Measurements from ENCODE around the gene TNK2. TPM values are rescaled to one million over a fixed set of nuclear protein-coding genes. Genes with fewer than 3 reads are reported as not detected.

The TNK2 gene
- total RNA-seq, 4 donors from 2014 or later: 6.1 to 81.2 (median 24.4) TPM

- Histone ChIP-seq H3K9me3 (no peaks in the 10 kb centered on the region), H3K4me1 (no peaks in the 10 kb centered on the region), H3K4me3 (no peak overlapping the region), H3K36me3 (no peaks in the 10 kb centered on the region), H3K27me3 (no peaks in the 10 kb centered on the region), H3K27ac (no peak overlapping the region)
- TF ChIP-seq, protein P1, sequence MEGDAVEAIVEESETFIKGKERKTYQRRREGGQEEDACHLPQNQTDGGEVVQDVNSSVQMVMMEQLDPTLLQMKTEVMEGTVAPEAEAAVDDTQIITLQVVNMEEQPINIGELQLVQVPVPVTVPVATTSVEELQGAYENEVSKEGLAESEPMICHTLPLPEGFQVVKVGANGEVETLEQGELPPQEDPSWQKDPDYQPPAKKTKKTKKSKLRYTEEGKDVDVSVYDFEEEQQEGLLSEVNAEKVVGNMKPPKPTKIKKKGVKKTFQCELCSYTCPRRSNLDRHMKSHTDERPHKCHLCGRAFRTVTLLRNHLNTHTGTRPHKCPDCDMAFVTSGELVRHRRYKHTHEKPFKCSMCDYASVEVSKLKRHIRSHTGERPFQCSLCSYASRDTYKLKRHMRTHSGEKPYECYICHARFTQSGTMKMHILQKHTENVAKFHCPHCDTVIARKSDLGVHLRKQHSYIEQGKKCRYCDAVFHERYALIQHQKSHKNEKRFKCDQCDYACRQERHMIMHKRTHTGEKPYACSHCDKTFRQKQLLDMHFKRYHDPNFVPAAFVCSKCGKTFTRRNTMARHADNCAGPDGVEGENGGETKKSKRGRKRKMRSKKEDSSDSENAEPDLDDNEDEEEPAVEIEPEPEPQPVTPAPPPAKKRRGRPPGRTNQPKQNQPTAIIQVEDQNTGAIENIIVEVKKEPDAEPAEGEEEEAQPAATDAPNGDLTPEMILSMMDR (IDR thresholded peaks at IDR 0.05): no peak
- TF ChIP-seq POLR2A (IDR thresholded peaks at IDR 0.05): no peak
- DNase-seq: no peak
- intact Hi-C loops (cut with DNase I; ENCODE audit: low total_unique reads): no loop called here
Observed at GRCh38 chr3:195838714-195839113, 69.6 kb downstream of the TNK2 start.

DNA sequence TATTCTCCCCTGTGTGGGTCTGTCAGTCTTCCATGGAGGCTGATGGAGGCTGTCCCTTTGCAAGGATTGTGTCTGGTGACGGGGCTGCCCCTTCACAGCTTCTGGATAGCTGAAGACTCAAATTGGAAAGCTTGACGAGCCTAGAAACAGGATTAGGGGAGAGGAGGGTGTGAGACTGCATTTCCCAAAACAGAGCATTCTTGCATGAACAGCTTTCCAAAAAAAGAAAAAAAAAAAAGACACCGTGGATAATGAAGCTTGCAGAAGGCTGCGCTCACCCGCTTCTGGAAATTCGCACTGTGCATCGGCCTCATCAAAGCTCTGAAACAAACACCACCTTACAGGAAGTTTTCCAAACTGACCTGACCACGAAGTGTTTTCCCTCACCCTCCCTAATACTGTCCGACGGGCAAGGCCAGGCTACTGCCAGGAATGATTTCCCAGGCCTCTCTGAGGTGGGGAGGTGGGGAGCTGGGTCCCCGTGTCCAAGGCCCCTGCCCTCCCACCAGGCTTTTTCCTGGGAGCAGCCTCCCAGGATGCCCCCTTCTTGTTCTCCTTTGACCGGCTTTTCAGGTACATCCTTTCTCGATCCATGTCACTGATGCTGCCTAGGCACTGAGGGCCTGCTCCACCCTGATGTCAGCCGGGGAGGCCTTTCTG lies 71.7 kb downstream of the TNK2 start:
- TF ChIP-seq POLR2A (IDR thresholded peaks at IDR 0.05): no peak
- intact Hi-C loops (cut with DNase I; ENCODE audit: low total_unique reads): no loop called here
- no peak for DNase-seq
- Histone ChIP-seq H3K4me3 (no peak overlapping the region), H3K36me3 (no peaks in the 10 kb centered on the region), H3K4me1 (no peaks in the 10 kb centered on the region), H3K27ac (no peak overlapping the region), H3K9me3 (no peaks in the 10 kb centered on the region), H3K27me3 (no peaks in the 10 kb centered on the region)

GRCh38 chr3:195835791-195836190 lies 72.6 kb downstream of the TNK2 start:
- H3K27me3 ChIP-seq: no peaks in the 10 kb centered on the region
- TF ChIP-seq, protein P1 (IDR thresholded peaks at IDR 0.05): no peak
- no peak for TF ChIP-seq POLR2A (IDR thresholded peaks at IDR 0.05)
- no peaks in the 10 kb centered on the region for H3K36me3 ChIP-seq
- intact Hi-C loops (cut with DNase I; ENCODE audit: low total_unique reads): no loop called here
- H3K4me3 ChIP-seq: no peak overlapping the region
- no peak for DNase-seq
- no peak overlapping the region for H3K27ac ChIP-seq
- no peaks in the 10 kb centered on the region for H3K4me1 ChIP-seq
- no peaks in the 10 kb centered on the region for H3K9me3 ChIP-seq

DNA sequence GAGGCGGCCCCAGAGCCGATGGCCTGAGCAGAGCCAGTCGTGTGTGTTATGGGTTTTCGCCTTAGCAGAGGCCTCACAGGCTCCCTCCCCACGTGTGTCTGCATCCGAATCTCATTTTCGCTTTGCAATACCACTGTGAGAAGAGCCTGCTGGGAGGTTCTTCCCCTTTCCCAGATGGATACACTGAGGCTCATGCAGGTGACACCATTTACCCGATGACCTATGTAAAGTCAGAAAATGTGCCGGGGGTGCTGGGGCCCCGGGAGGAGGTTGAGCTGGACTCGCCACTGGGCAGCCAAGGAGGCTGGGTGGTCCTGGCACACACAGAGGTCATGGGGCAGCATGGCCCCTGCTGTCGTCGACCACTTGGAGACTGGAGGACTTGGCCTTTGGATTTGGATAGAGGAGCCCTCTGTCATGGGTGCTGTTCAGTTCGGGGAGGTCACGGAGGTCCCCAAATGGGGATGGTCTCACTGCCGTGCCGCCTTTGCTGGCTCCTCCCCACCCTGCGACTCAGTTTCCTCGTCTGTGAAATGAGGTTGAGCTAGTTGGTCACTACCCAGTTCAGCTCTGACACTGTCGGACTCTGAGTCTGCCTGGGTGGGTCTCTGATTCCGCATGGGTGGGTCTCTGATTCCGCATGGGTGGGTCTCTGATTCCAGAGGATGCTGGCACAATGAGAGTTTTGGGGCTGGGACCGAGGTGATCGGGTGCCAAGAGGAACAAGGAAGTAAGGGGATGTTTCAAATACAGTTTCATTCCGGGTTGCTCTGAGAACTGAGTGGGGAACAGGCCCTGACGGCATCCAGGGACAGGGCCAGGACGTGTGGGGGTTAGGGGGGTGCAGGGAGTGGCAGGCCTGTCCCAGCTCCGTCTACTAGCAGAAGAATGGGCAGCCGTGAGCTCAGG lies 73.4 kb downstream of the TNK2 start:
- intact Hi-C loops (cut with DNase I; ENCODE audit: low total_unique reads): no loop called here
- no peak overlapping the region for H3K4me3 ChIP-seq
- no peaks in the 10 kb centered on the region for H3K27me3 ChIP-seq
- TF ChIP-seq POLR2A (IDR thresholded peaks at IDR 0.05): no peak
- TF ChIP-seq, protein P1 (IDR thresholded peaks at IDR 0.05): no peak
- no peak for DNase-seq
- no peak overlapping the region for H3K27ac ChIP-seq
- H3K4me1 ChIP-seq: no peaks in the 10 kb centered on the region
- H3K9me3 ChIP-seq: no peaks in the 10 kb centered on the region
- no peaks in the 10 kb centered on the region for H3K36me3 ChIP-seq

- TF ChIP-seq, protein P1 (IDR thresholded peaks at IDR 0.05): no peak
- no peak for TF ChIP-seq POLR2A (IDR thresholded peaks at IDR 0.05)
- H3K4me3 ChIP-seq: no peak overlapping the region
Observed at GRCh38 chr3:195829897-195830254, 78.5 kb downstream of the TNK2 start.

More at GRCh38 chr3:195829897-195830254, 78.5 kb downstream of the TNK2 start:
- Histone ChIP-seq H3K27ac (no peak overlapping the region), H3K27me3 (no peaks in the 10 kb centered on the region), H3K4me1 (no peaks in the 10 kb centered on the region), H3K9me3 (no peaks in the 10 kb centered on the region), H3K36me3 (no peaks in the 10 kb centered on the region)
- no peak for DNase-seq
- intact Hi-C loops (cut with DNase I; ENCODE audit: low total_unique reads): no loop called here
